Body of pancreas (tissue), 4 donors: ENCODE data around the gene TAS2R46.

Source experiments
- POLR2A ChIP-seq, 3 donors: fragments of 450-650 bp; IDR thresholded peaks; one replicate each; pipeline ENCODE4 v1.6.1; 2016; ENCODE audit warnings: antibody characterized with exemption in 3 of 3, mild to moderate bottlenecking in 2 of 3
- TF ChIP-seq, protein P1 (sequence below), 7 experiments: fragments of 450-650 bp in 4 of 7; fragments of 200-600 bp in 3 of 7; sonication (generic) in 3 of 7; IDR thresholded peaks; one replicate each; pipeline ENCODE4 v1.5.1; 2016 to 2019; ENCODE audit warnings: antibody characterized with exemption in 7 of 7

DNA sequence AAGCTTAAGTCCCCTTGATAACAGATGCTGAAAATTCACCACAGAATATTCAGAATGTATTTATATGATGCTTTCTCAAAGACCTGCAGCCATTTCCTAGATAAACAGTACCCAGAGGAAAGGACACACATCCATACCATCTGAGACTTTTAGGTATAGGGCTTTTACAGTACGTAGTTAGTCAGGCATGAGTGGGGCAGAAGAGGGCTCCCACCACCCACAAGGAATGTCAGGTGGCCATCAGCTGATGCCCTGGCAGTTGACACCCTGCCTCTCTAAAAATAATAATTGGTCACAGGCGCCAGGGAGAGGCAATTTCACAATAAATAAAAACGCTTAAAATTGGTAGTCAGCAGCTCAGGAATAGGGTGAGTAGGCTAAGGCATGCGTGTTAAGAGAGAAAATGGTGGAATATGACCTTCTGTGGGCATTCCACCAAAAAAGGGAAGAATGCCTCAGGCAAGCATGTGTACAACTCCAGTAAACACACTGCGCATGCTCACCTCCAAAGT is 7.8 kb upstream of the TAS2R46 start:
- TF ChIP-seq, protein P1, sequence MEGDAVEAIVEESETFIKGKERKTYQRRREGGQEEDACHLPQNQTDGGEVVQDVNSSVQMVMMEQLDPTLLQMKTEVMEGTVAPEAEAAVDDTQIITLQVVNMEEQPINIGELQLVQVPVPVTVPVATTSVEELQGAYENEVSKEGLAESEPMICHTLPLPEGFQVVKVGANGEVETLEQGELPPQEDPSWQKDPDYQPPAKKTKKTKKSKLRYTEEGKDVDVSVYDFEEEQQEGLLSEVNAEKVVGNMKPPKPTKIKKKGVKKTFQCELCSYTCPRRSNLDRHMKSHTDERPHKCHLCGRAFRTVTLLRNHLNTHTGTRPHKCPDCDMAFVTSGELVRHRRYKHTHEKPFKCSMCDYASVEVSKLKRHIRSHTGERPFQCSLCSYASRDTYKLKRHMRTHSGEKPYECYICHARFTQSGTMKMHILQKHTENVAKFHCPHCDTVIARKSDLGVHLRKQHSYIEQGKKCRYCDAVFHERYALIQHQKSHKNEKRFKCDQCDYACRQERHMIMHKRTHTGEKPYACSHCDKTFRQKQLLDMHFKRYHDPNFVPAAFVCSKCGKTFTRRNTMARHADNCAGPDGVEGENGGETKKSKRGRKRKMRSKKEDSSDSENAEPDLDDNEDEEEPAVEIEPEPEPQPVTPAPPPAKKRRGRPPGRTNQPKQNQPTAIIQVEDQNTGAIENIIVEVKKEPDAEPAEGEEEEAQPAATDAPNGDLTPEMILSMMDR (IDR thresholded peaks at IDR 0.05), result no peak
- no peak for TF ChIP-seq POLR2A (IDR thresholded peaks at IDR 0.05)
